ENCODE data around the gene LRBA. TPM values are rescaled to one million over a fixed set of nuclear protein-coding genes. Genes with fewer than 3 reads are reported as not detected.
A peak's percentile ranks its signal among the peaks of the same experiment; 100 is the strongest.

Gene LRBA
- total RNA-seq, 6 experiments from 2014 or later = 13.6 to 17.6 (median 15.0) TPM

- DNase-seq = peak; percentile 42
- no peaks in the 10 kb centered on the region for H3K9me3 Mint-ChIP-seq
- 0 out of 2 replicates have a peak overlapping the region, but pooled peaks have one; percentile 13 for H3K4me3 Mint-ChIP-seq
- H3K36me3 Mint-ChIP-seq (ENCODE audit: low read depth) = peaks cover 85% of the 10 kb centered on the region
- no peak for TF ChIP-seq CTCF (IDR thresholded peaks at IDR 0.05)
- H3K27me3 Mint-ChIP-seq (ENCODE audit: insufficient read depth) = peaks cover 26% of the 10 kb centered on the region
- peak overlapping the region; percentile 82 for H3K27ac Mint-ChIP-seq
- peaks cover 84% of the 10 kb centered on the region for H3K4me1 Mint-ChIP-seq (ENCODE audit: low read depth)
These were observed 770.5 kb downstream of the LRBA start for GRCh38 chr4:150244600-150244999.

GRCh38 chr4:150243932-150244331, 771.2 kb downstream of the LRBA start:
- no peak for TF ChIP-seq CTCF (IDR thresholded peaks at IDR 0.05)
- Mint-ChIP-seq H3K27ac (peak overlapping the region; percentile 82), H3K27me3 (ENCODE audit: insufficient read depth) (peaks cover 20% of the 10 kb centered on the region), H3K36me3 (ENCODE audit: low read depth) (peaks cover 86% of the 10 kb centered on the region), H3K4me1 (ENCODE audit: low read depth) (peaks cover 91% of the 10 kb centered on the region), H3K4me3 (no peak overlapping the region), H3K9me3 (no peaks in the 10 kb centered on the region)
- no peak for DNase-seq

GRCh38 chr4:150242820-150243458, 772.1 kb downstream of the LRBA start:
- H3K36me3 Mint-ChIP-seq (ENCODE audit: low read depth) = peaks cover 84% of the 10 kb centered on the region
- H3K27me3 Mint-ChIP-seq (ENCODE audit: insufficient read depth) = peaks cover 21% of the 10 kb centered on the region
- TF ChIP-seq CTCF (IDR thresholded peaks at IDR 0.05) = peak; percentile 93
- H3K4me1 Mint-ChIP-seq (ENCODE audit: low read depth) = peaks cover 92% of the 10 kb centered on the region
- H3K9me3 Mint-ChIP-seq = no peaks in the 10 kb centered on the region
- peak; percentile 45 for DNase-seq
- H3K27ac Mint-ChIP-seq = peak overlapping the region; percentile 70
- no peak overlapping the region for H3K4me3 Mint-ChIP-seq

- DNase-seq = no peak
- Mint-ChIP-seq H3K4me1 (ENCODE audit: low read depth) (peaks cover 99% of the 10 kb centered on the region), H3K27ac (peak overlapping the region; percentile 94), H3K4me3 (peak overlapping the region; percentile 60; the same call in 1 of the 2 replicates), H3K9me3 (no peaks in the 10 kb centered on the region), H3K27me3 (ENCODE audit: insufficient read depth) (peaks cover 26% of the 10 kb centered on the region), H3K36me3 (ENCODE audit: low read depth) (peaks cover 69% of the 10 kb centered on the region)
- no peak for TF ChIP-seq CTCF (IDR thresholded peaks at IDR 0.05)
These were observed 775.1 kb downstream of the LRBA start for GRCh38 chr4:150240011-150240410.

GRCh38 chr4:150238591-150238990, 776.5 kb downstream of the LRBA start:
- no peaks in the 10 kb centered on the region; the same call in 1 of the 2 replicates for H3K9me3 Mint-ChIP-seq

More at GRCh38 chr4:150238591-150238990, 776.5 kb downstream of the LRBA start:
- Mint-ChIP-seq H3K27me3 (ENCODE audit: insufficient read depth) (peaks cover 34% of the 10 kb centered on the region), H3K27ac (peak overlapping the region; percentile 94), H3K4me1 (ENCODE audit: low read depth) (peaks cover 100% of the 10 kb centered on the region), H3K36me3 (ENCODE audit: low read depth) (peaks cover 72% of the 10 kb centered on the region), H3K4me3 (peak overlapping the region; percentile 60)
- no peak for TF ChIP-seq CTCF (IDR thresholded peaks at IDR 0.05)
- no peak for DNase-seq

Data from HFFc6 (cell line).